HG03280 (cell line): ENCODE data around the gene DDAH2.

Experiments used
- ATAC-seq: cut with Tn5 transposase; IDR thresholded peaks from one replicate; pipeline ENCODE4 v1.9.1; 2021; ENCODE audit warnings: mild to moderate bottlenecking, moderate library complexity; ENCODE audit not compliant: unreplicated experiment

DDAH2 gene

DNA sequence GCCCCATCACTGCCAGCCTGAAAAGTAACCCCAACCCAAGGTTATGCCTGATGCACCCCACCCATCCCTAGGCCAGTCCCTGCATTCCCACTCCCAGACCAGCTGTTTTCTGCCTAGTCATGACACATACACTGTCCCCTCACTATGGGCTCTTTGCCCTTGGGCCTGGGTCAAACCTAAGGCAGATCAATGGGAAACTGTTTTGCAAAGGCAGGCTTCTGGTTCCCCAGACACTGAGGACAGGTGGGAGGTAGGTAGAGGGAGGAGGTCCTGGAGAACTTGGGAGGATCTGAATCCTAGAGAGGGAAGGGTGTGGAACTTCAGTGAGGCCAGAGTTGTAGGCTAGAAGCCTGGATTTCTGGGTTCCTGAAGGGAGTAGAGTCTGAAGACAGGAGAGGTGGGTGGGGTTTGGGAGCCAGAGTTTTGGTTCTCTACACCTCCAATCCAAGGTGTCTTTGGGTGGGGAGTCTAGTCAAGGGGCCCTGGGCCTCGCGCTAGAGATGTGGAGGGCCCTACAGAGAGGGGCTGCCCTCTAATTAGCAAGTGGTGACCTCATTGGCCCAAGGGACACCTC is 5.2 kb upstream of the DDAH2 start:
- ATAC-seq, result no peak

- no peak for ATAC-seq
These were observed 4.6 kb upstream of the DDAH2 start for GRCh38 chr6:31733734-31734133.

GRCh38 chr6:31732029-31732428 is 2.9 kb upstream of the DDAH2 start:
- no peak for ATAC-seq

- ATAC-seq, result no peak
These were observed 1.6 kb upstream of the DDAH2 start for GRCh38 chr6:31730631-31731086.

- ATAC-seq, result peak; percentile 42
These were observed 1.0 kb upstream of the DDAH2 start for GRCh38 chr6:31729979-31730630.

DNA sequence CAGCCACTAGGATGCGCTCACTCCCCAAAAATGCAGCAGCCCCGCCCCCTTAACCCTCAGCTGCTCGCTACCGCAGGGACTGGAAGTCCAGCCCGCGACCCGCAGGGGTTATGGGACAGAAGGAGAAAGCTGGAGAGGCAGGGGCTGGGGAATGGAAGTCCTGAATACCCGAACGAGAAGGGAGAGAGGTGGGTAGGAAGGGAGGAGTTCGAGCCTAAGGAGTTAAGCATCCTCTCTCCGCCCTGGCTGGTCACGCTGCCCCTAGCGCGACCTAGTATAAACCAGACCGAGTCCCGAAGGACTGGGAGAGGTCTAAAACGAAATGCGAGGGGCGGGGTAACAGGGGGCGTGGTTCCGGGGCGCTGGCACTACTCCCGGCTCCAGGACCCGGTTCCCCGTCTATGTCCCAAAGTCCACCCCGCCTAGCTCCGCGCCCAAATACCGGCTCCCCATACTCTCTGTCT is 448 bp upstream of the DDAH2 start:
- peak; percentile 44 for ATAC-seq

GRCh38 chr6:31727717-31728671 is 1.1 kb downstream of the DDAH2 start:
- ATAC-seq, result no peak

DNA sequence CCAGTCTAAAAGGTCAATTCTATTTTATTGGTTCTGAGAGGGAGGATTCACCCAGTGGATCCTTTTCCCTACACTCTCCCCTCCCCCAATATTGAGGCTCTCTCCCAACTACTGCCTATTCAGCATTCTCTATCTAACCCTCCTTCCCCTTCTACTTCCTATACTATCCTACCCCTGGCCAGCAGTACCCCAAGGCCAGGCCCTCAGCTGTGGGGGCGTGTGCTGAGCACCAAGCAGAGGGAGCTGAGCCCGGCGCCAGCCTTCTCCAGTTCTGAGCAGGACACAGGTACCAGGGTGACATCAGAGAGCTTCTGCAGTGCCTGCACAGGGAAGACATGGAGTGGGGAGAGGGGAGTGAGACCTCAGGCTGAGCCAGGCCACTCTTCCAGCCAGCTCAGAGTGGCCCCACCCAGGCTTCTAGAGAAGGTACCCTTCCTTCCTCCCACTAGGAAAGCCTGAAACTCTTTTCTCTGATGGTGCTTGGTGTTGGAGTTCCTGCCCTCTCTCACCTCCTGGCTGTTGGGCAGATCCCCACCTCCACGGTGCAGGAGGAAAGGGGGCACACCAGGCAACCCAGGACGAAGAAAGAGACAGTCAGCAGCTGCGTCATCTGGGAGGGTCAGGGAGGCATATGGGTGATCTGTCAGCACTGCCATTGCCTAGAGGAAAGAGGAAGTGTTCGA is 1.9 kb downstream of the DDAH2 start:
- peak; percentile 53 for ATAC-seq

DNA sequence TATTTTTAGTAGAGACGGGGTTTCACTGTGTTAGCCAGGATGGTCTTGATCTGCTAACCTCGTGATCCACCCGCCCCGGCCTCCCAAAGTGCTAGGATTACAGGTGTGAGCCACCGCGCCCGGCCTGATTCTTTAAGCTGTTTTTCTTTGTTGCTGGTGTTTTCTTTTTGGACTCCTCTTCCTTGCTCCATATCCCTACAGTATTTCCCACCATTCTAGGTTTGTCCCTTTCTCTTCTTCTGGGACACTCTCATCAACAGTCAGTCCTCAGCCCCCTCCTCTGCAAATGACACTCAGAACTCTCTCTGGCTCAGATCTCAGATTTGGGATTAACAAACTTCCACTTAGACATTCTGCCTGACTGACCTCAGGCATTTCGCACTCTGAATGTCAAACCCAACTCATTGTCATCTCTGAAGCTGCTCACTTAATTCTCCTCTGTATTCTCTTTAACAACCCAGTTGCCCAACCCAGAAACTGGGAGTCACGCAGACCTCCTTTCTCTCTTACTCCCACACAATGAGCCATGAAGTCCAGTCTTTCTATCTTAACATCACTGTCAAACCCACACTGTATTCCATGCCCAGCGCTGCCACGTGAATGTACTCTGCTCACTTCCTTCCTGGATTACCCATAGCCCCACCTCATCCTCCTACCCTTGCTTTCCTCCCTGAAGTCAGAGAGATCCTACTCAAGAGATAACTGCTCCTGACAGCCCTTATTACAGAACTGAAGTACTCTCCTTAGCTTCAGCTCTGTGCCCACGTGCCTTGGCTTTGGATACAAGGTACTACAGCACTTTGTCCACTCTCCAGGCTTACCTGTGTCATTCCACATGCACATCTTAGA is 3.4 kb downstream of the DDAH2 start:
- ATAC-seq, result no peak

DNA sequence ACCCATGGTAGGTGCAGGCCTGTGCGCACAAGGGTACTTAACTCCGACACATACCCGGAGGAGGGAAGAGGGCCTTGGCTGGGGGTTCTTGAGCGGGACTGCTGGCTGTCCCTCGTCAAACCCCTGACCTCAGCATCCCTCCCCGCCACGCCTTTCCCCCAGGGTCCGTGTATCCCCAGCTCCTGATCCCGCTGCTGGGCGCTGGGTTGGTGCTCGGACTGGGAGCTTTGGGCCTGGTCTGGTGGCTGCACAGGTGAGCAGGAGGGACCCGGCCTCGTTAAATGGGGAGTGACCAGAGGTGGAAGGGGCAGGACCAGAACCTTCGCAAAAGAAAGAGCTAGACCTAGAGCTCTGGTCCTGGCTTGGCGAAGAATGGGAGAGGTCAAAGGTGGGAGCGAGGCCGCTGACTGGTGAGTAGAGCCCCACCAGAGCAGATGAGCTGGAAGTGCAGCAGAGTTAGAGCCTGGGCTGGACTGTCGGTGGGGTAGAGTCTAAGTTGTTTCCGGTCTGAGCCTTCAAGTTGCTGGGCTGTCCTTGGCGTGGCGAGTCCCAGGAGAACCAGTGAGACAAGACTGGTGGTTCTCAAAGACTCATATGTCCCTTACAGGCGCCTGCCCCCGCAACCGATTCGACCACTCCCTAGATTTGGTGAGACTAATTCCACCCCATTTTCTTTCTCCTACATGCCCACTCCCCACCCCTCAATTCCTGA is 5.0 kb downstream of the DDAH2 start:
- ATAC-seq, result no peak

GRCh38 chr6:31723245-31723979 is 5.7 kb downstream of the DDAH2 start, which contains the start of gene MPIG6B:
Gene MPIG6B (plus strand): TSS chr6:31723373. CDS start chr6:31723384, 11 bp downstream.
- ATAC-seq, result no peak

GRCh38 chr6:31722173-31722572 is 6.9 kb downstream of the DDAH2 start:
- ATAC-seq, result no peak

GRCh38 chr6:31721351-31722020 is 7.6 kb downstream of the DDAH2 start, which contains the start of gene LY6G6C:
Gene LY6G6C (minus strand): TSS chr6:31721746. CDS start chr6:31721679, 67 bp downstream.
- no peak for ATAC-seq

- ATAC-seq, result no peak
These were observed 8.8 kb downstream of the DDAH2 start for GRCh38 chr6:31720196-31720770.

- no peak for ATAC-seq
These were observed 10.1 kb downstream of the DDAH2 start for GRCh38 chr6:31719001-31719400.

- ATAC-seq, result no peak
These were observed 10.8 kb downstream of the DDAH2 start for GRCh38 chr6:31718265-31718664.

DNA sequence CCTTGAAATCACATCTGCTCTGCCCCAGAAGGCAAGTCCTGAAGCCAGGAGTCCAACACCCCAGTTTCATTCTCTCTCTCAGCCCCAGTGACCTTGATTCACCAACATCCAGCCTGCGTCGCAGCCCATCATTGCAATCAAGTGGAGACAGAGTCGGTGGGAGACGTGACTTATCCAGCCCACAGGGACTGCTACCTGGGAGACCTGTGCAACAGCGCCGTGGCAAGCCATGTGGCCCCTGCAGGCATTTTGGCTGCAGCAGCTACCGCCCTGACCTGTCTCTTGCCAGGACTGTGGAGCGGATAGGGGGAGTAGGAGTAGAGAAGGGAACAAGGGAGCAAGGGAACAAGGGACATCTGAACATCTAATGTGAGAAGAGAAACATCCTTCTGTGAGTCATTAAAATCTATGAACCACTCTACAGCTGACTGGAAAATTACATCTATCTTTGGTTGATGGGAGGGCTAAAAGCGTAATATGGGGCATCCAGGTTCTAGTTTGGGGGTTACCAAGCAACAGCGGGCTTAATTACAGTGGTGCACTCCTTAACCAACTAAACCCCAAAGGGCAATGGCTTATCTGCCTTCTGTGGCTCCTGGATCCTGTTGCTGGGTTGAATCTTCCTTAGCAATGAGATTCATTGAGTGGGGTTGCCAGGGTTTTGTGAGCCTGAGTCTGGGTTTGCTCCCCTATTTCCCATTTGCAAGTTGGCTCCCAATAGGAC is 11.4 kb downstream of the DDAH2 start:
- no peak for ATAC-seq
